Measurements from ENCODE around the gene PTP4A1.

- TF ChIP-seq CTCF (IDR thresholded peaks at IDR 0.05; ENCODE audit: insufficient read depth, low read depth, low read length): no peak
- no peak for TF ChIP-seq EZH2 (IDR thresholded peaks at IDR 0.05; ENCODE audit: insufficient read depth, low read length)
Observed at GRCh38 chr6:63597141-63598048, 25.1 kb downstream of the PTP4A1 start.
